GM23338 (cell line): ENCODE data around the gene VMAC. TPM values are rescaled to one million over a fixed set of nuclear protein-coding genes. Genes with fewer than 3 reads are reported as not detected.

ENCODE experiments used
- ATAC-seq: fragments of 200-7000 bp; cut with Tn5 transposase; 3 replicates; pipeline ENCODE4 v1.9.1; 2020
- DNase-seq: peaks from one replicate; pipeline ENCODE4 v3.0.0-alpha.2; 2015; ENCODE audit warnings: low spot score
- H2AFZ ChIP-seq: fragments of 200-600 bp; sonication (generic); 2 replicates; pipeline ENCODE4 v1.8.0; 2016; ENCODE audit warnings: antibody characterized with exemption, mild to moderate bottlenecking, moderate library complexity
- H3F3A ChIP-seq: fragments of 200-600 bp; sonication (generic); replicated peaks from 2 replicates; pipeline ENCODE4 v1.8.0; 2017; ENCODE audit warnings: antibody characterized with exemption, mixed run types, low read depth
- H3K27ac ChIP-seq: fragments of 200-600 bp; sonication (generic); 2 replicates; pipeline ENCODE4 v1.6.1; 2016; ENCODE audit warnings: low read depth
- H3K27me3 ChIP-seq: fragments of 200-600 bp; sonication (generic); 2 replicates; pipeline ENCODE4 v1.8.0; 2016; ENCODE audit warnings: mild to moderate bottlenecking, mixed run types, moderate library complexity; ENCODE audit not compliant: insufficient read depth
- H3K36me3 ChIP-seq: fragments of 200-600 bp; sonication (generic); 2 replicates; pipeline ENCODE4 v1.8.0; 2016; ENCODE audit warnings: mild to moderate bottlenecking; ENCODE audit not compliant: insufficient read depth
- H3K4me1 ChIP-seq: fragments of 200-600 bp; sonication (generic); 2 replicates; pipeline ENCODE4 v1.8.0; 2016; ENCODE audit warnings: mild to moderate bottlenecking, moderate library complexity; ENCODE audit not compliant: insufficient read depth
- H3K4me2 ChIP-seq: fragments of 200-600 bp; sonication (generic); 2 replicates; pipeline ENCODE4 v1.7.1; 2017; ENCODE audit warnings: mixed run types
- H3K4me3 ChIP-seq: fragments of 200-600 bp; sonication (generic); 2 replicates; pipeline ENCODE4 v1.6.1; 2016; ENCODE audit warnings: mixed run types
- H3K79me2 ChIP-seq: fragments of 200-600 bp; sonication (generic); replicated peaks from 2 replicates; pipeline ENCODE4 v1.8.0; 2017; ENCODE audit warnings: mild to moderate bottlenecking; ENCODE audit not compliant: insufficient read depth
- H3K9me2 ChIP-seq: fragments of 200-600 bp; sonication (generic); 2 replicates; pipeline ENCODE4 v1.8.0; 2017; ENCODE audit not compliant: insufficient read depth
- H4K20me1 ChIP-seq: fragments of 200-600 bp; sonication (generic); replicated peaks from 2 replicates; pipeline ENCODE4 v1.8.0; 2017; ENCODE audit warnings: mild to moderate bottlenecking; ENCODE audit not compliant: insufficient read depth
- H3K27ac Mint-ChIP-seq: 2 replicates; pipeline ENCODE4 v1.8.0; 2020; ENCODE audit warnings: inconsistent platforms, mild to moderate bottlenecking, moderate library complexity, mixed read lengths
- H3K27me3 Mint-ChIP-seq: 3 replicates; pipeline ENCODE4 v1.8.0; 2022; ENCODE audit warnings: low read depth, mild to moderate bottlenecking, moderate library complexity, mixed read lengths, inconsistent platforms; ENCODE audit not compliant: insufficient read depth, poor library complexity
- H3K36me3 Mint-ChIP-seq: 3 replicates; pipeline ENCODE4 v1.8.0; 2021; ENCODE audit warnings: low read depth, mild to moderate bottlenecking, inconsistent platforms, moderate library complexity, mixed read lengths
- H3K4me1 Mint-ChIP-seq: 3 replicates; pipeline ENCODE4 v1.8.0; 2020; ENCODE audit warnings: mild to moderate bottlenecking, inconsistent platforms, mixed read lengths
- H3K4me3 Mint-ChIP-seq: 3 replicates; pipeline ENCODE4 v1.8.0; 2021; ENCODE audit warnings: moderate library complexity, mild to moderate bottlenecking, inconsistent platforms, mixed read lengths
- H3K9me3 Mint-ChIP-seq: 3 replicates; pipeline ENCODE4 v1.8.0; 2020; ENCODE audit warnings: moderate library complexity, mild to moderate bottlenecking, inconsistent platforms, mixed read lengths
- CREB1 ChIP-seq: fragments of 250-450 bp; sonication (Bioruptor Pico); IDR thresholded peaks from 2 replicates; pipeline ENCODE4 v1.5.0; 2020; ENCODE audit warnings: low read depth, mild to moderate bottlenecking, moderate library complexity
- EZH2 ChIP-seq: fragments of 200-600 bp; sonication (generic); IDR thresholded peaks from one replicate; pipeline ENCODE4 v1.8.0; 2017; ENCODE audit warnings: antibody characterized with exemption, mild to moderate bottlenecking, low read depth; ENCODE audit not compliant: unreplicated experiment
- EZH2phosphoT487 ChIP-seq: fragments of 200-600 bp; sonication (generic); IDR thresholded peaks from one replicate; pipeline ENCODE4 v1.8.1; 2018; ENCODE audit warnings: antibody characterized with exemption; ENCODE audit not compliant: unreplicated experiment
- JUNB ChIP-seq: IDR thresholded peaks from one replicate; pipeline ENCODE4 v1.6.1; 2016; ENCODE audit warnings: antibody characterized with exemption; ENCODE audit not compliant: unreplicated experiment
- NANOG ChIP-seq: IDR thresholded peaks from 2 replicates; pipeline ENCODE4 v1.6.1; 2016; ENCODE audit warnings: antibody characterized with exemption, borderline replicate concordance
- POLR2AphosphoS5 ChIP-seq: IDR thresholded peaks from 2 replicates; pipeline ENCODE4 v1.6.1; 2016; ENCODE audit warnings: antibody characterized with exemption, low read depth
- STAT1 ChIP-seq: IDR thresholded peaks from one replicate; pipeline ENCODE4 v1.6.1; 2016; ENCODE audit warnings: antibody characterized with exemption; ENCODE audit not compliant: unreplicated experiment
- ZNF114 ChIP-seq: fragments of 250-450 bp; sonication (Bioruptor Pico); IDR thresholded peaks from 2 replicates; pipeline ENCODE4 v1.5.0; 2020; ENCODE audit warnings: mild to moderate bottlenecking, moderate library complexity
- ZNF331 ChIP-seq: fragments of 250-450 bp; sonication (Bioruptor Pico); IDR thresholded peaks from 2 replicates; pipeline ENCODE4 v1.5.0; 2020; ENCODE audit warnings: low read depth, mild to moderate bottlenecking, moderate library complexity
- polyA plus RNA-seq: library from polyadenylated mRNA; unstranded; fragments of >200 nt; fragmentation: Nextera tagmentation; extraction: Ambion mirVana; gene quantifications from 2 replicates; pipeline ENCODE4 v1.2.1, GENCODE V29; 2016
- total RNA-seq: library from RNA; depleted of rRNA; stranded (reverse); fragments of >200 nt; shearing (Covaris generic); gene quantifications from 2 replicates; pipeline ENCODE4 v1.2.3, GENCODE V29; 2014
- TF ChIP-seq, protein P1 (sequence below): IDR thresholded peaks from 2 replicates; pipeline ENCODE4 v1.6.1; 2016; ENCODE audit warnings: antibody characterized with exemption
- TF ChIP-seq, protein P2 (sequence below): IDR thresholded peaks from one replicate; pipeline ENCODE4 v1.6.1; 2018; ENCODE audit warnings: antibody characterized with exemption; ENCODE audit not compliant: unreplicated experiment
- TF ChIP-seq, protein P3 (sequence below), 2 experiments: fragments of 200-600 bp in 1 of 2; sonication (generic) in 1 of 2; conservative IDR thresholded peaks; 2 replicates each; pipeline versions ENCODE4 v1.5.1 to v1.6.1; 2016 to 2017; ENCODE audit warnings: antibody characterized with exemption in 2 of 2, low read depth in 2 of 2, mild to moderate bottlenecking in 2 of 2, moderate library complexity in 1 of 2
- TF ChIP-seq, protein P4 (sequence below): fragments of 250-450 bp; sonication (Bioruptor Pico); IDR thresholded peaks from 2 replicates; pipeline ENCODE4 v1.5.0; 2020; ENCODE audit warnings: mild to moderate bottlenecking, moderate library complexity

VMAC gene
- total and polyA plus RNA-seq, 2 experiments from 2014 or later: 0.79 to 3.7 TPM

DNA sequence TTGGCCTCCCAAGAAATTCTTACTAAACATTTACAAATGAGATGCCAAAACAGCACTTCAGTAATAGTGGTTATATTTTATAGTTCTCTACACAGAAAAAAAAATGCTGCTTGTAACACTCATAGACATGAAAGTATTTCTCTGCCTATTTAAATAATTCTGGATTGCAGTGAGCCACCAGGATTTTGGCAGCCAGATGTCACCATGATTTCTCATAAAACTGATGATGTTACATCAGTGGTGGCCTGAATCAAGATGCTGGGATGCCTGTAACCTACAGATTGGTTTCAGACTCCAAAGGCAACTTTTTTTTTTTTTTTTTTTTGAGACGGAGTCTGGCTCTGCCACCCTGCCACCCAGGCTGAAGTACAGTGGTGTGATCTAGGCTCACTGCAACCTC is 6.7 kb downstream of the VMAC start:
- peaks cover 4% of the 10 kb centered on the region for H3K27me3 Mint-ChIP-seq
- Histone ChIP-seq H3F3A (no peaks in the 10 kb centered on the region), H3K4me3 (no peak overlapping the region), H3K27ac (no peak overlapping the region), H2AFZ (no peak overlapping the region), H3K79me2 (no peaks in the 10 kb centered on the region), H4K20me1 (no peaks in the 10 kb centered on the region; the same call in 1 of the 2 replicates), H3K9me2 (no peaks in the 10 kb centered on the region), H3K4me2 (no peak overlapping the region), H3K27me3 (no peaks in the 10 kb centered on the region), H3K36me3 (no peaks in the 10 kb centered on the region), H3K4me1 (no peaks in the 10 kb centered on the region)
- H3K27ac Mint-ChIP-seq: no peak overlapping the region
- TF ChIP-seq, protein P1, sequence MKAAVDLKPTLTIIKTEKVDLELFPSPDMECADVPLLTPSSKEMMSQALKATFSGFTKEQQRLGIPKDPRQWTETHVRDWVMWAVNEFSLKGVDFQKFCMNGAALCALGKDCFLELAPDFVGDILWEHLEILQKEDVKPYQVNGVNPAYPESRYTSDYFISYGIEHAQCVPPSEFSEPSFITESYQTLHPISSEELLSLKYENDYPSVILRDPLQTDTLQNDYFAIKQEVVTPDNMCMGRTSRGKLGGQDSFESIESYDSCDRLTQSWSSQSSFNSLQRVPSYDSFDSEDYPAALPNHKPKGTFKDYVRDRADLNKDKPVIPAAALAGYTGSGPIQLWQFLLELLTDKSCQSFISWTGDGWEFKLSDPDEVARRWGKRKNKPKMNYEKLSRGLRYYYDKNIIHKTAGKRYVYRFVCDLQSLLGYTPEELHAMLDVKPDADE: no peak
- TF ChIP-seq EZH2 (no peak), POLR2AphosphoS5 (no peak), JUNB (no peak), CREB1 (CRISPR knock-in tag) (no peak), ZNF114 (no peak), STAT1 (no peak), EZH2phosphoT487 (no peak), NANOG (no peak), ZNF331 (CRISPR knock-in tag) (no peak)
- TF ChIP-seq, protein P2, sequence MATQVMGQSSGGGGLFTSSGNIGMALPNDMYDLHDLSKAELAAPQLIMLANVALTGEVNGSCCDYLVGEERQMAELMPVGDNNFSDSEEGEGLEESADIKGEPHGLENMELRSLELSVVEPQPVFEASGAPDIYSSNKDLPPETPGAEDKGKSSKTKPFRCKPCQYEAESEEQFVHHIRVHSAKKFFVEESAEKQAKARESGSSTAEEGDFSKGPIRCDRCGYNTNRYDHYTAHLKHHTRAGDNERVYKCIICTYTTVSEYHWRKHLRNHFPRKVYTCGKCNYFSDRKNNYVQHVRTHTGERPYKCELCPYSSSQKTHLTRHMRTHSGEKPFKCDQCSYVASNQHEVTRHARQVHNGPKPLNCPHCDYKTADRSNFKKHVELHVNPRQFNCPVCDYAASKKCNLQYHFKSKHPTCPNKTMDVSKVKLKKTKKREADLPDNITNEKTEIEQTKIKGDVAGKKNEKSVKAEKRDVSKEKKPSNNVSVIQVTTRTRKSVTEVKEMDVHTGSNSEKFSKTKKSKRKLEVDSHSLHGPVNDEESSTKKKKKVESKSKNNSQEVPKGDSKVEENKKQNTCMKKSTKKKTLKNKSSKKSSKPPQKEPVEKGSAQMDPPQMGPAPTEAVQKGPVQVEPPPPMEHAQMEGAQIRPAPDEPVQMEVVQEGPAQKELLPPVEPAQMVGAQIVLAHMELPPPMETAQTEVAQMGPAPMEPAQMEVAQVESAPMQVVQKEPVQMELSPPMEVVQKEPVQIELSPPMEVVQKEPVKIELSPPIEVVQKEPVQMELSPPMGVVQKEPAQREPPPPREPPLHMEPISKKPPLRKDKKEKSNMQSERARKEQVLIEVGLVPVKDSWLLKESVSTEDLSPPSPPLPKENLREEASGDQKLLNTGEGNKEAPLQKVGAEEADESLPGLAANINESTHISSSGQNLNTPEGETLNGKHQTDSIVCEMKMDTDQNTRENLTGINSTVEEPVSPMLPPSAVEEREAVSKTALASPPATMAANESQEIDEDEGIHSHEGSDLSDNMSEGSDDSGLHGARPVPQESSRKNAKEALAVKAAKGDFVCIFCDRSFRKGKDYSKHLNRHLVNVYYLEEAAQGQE: no peak
- TF ChIP-seq, protein P3, sequence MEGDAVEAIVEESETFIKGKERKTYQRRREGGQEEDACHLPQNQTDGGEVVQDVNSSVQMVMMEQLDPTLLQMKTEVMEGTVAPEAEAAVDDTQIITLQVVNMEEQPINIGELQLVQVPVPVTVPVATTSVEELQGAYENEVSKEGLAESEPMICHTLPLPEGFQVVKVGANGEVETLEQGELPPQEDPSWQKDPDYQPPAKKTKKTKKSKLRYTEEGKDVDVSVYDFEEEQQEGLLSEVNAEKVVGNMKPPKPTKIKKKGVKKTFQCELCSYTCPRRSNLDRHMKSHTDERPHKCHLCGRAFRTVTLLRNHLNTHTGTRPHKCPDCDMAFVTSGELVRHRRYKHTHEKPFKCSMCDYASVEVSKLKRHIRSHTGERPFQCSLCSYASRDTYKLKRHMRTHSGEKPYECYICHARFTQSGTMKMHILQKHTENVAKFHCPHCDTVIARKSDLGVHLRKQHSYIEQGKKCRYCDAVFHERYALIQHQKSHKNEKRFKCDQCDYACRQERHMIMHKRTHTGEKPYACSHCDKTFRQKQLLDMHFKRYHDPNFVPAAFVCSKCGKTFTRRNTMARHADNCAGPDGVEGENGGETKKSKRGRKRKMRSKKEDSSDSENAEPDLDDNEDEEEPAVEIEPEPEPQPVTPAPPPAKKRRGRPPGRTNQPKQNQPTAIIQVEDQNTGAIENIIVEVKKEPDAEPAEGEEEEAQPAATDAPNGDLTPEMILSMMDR (conservative IDR thresholded peaks at IDR 0.05; ENCODE audit: low read depth in 2 of 2): no peak
- TF ChIP-seq, protein P4, sequence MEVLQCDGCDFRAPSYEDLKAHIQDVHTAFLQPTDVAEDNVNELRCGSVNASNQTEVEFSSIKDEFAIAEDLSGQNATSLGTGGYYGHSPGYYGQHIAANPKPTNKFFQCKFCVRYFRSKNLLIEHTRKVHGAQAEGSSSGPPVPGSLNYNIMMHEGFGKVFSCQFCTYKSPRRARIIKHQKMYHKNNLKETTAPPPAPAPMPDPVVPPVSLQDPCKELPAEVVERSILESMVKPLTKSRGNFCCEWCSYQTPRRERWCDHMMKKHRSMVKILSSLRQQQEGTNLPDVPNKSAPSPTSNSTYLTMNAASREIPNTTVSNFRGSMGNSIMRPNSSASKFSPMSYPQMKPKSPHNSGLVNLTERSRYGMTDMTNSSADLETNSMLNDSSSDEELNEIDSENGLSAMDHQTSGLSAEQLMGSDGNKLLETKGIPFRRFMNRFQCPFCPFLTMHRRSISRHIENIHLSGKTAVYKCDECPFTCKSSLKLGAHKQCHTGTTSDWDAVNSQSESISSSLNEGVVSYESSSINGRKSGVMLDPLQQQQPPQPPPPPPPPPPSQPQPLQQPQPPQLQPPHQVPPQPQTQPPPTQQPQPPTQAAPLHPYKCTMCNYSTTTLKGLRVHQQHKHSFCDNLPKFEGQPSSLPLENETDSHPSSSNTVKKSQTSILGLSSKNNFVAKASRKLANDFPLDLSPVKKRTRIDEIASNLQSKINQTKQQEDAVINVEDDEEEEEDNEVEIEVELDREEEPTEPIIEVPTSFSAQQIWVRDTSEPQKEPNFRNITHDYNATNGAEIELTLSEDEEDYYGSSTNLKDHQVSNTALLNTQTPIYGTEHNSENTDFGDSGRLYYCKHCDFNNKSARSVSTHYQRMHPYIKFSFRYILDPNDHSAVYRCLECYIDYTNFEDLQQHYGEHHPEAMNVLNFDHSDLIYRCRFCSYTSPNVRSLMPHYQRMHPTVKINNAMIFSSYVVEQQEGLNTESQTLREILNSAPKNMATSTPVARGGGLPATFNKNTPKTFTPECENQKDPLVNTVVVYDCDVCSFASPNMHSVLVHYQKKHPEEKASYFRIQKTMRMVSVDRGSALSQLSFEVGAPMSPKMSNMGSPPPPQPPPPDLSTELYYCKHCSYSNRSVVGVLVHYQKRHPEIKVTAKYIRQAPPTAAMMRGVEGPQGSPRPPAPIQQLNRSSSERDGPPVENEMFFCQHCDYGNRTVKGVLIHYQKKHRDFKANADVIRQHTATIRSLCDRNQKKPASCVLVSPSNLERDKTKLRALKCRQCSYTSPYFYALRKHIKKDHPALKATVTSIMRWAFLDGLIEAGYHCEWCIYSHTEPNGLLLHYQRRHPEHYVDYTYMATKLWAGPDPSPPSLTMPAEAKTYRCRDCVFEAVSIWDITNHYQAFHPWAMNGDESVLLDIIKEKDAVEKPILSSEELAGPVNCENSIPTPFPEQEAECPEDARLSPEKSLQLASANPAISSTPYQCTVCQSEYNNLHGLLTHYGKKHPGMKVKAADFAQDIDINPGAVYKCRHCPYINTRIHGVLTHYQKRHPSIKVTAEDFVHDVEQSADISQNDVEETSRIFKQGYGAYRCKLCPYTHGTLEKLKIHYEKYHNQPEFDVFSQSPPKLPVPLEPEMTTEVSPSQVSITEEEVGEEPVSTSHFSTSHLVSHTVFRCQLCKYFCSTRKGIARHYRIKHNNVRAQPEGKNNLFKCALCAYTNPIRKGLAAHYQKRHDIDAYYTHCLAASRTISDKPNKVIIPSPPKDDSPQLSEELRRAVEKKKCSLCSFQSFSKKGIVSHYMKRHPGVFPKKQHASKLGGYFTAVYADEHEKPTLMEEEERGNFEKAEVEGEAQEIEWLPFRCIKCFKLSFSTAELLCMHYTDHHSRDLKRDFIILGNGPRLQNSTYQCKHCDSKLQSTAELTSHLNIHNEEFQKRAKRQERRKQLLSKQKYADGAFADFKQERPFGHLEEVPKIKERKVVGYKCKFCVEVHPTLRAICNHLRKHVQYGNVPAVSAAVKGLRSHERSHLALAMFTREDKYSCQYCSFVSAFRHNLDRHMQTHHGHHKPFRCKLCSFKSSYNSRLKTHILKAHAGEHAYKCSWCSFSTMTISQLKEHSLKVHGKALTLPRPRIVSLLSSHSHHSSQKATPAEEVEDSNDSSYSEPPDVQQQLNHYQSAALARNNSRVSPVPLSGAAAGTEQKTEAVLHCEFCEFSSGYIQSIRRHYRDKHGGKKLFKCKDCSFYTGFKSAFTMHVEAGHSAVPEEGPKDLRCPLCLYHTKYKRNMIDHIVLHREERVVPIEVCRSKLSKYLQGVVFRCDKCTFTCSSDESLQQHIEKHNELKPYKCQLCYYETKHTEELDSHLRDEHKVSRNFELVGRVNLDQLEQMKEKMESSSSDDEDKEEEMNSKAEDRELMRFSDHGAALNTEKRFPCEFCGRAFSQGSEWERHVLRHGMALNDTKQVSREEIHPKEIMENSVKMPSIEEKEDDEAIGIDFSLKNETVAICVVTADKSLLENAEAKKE (CRISPR knock-in tag): no peak
- no peak for ATAC-seq
- H3K36me3 Mint-ChIP-seq: peaks cover under 1% of the 10 kb centered on the region; the same call in 2 of the 3 replicates
- DNase-seq: no peak
- no peaks in the 10 kb centered on the region for H3K4me1 Mint-ChIP-seq
- no peaks in the 10 kb centered on the region for H3K9me3 Mint-ChIP-seq
- H3K4me3 Mint-ChIP-seq: no peak overlapping the region
